Non-pigmented ciliary epithelial cell (primary cell): ENCODE results near the gene MYO7B.

Experiments
- DNase-seq: peaks from one replicate; pipeline ENCODE4 v3.0.0-alpha.2; 2010; ENCODE audit warnings: low read depth

The MYO7B gene

GRCh38 chr2:127609818-127610217 is 74.3 kb downstream of the MYO7B start:
- DNase-seq = no peak

- DNase-seq = no peak
Measured at GRCh38 chr2:127610561-127610960, 75.1 kb downstream of the MYO7B start.

GRCh38 chr2:127611076-127611925 is 75.8 kb downstream of the MYO7B start:
- no peak for DNase-seq

- no peak for DNase-seq
Measured at GRCh38 chr2:127612111-127612822, 76.8 kb downstream of the MYO7B start.

GRCh38 chr2:127614246-127614645 is 78.8 kb downstream of the MYO7B start:
- no peak for DNase-seq

- no peak for DNase-seq
Measured at GRCh38 chr2:127614731-127615130, 79.2 kb downstream of the MYO7B start.

- DNase-seq = no peak
Measured at GRCh38 chr2:127615511-127616166, 80.2 kb downstream of the MYO7B start.

GRCh38 chr2:127618551-127619202 is 83.2 kb downstream of the MYO7B start:
- DNase-seq = no peak

- DNase-seq = no peak
Measured at GRCh38 chr2:127619203-127619590, 83.7 kb downstream of the MYO7B start.

- DNase-seq = no peak
Measured at GRCh38 chr2:127619877-127620705, 84.6 kb downstream of the MYO7B start.

GRCh38 chr2:127620866-127621265 is 85.4 kb downstream of the MYO7B start:
- no peak for DNase-seq

GRCh38 chr2:127621981-127622431 is 86.5 kb downstream of the MYO7B start:
- DNase-seq = no peak

- no peak for DNase-seq
Measured at GRCh38 chr2:127622561-127623387, 87.3 kb downstream of the MYO7B start.

- no peak for DNase-seq
Measured at GRCh38 chr2:127623388-127624319, 88.2 kb downstream of the MYO7B start.

GRCh38 chr2:127624320-127624755 is 88.9 kb downstream of the MYO7B start:
- DNase-seq = no peak

GRCh38 chr2:127624756-127625571 is 89.5 kb downstream of the MYO7B start:
- DNase-seq = no peak

- no peak for DNase-seq
Measured at GRCh38 chr2:127625572-127625951, 90.1 kb downstream of the MYO7B start.

- no peak for DNase-seq
Measured at GRCh38 chr2:127626175-127626574, 90.7 kb downstream of the MYO7B start.
